SKM-1 treated with dmso at 0.1 percent for 144 hours (cell line): Measurements from ENCODE around the gene MAP2K1.
"Not testable (repeated sequence)": the region's sequence is repeated elsewhere in the genome, so short reads cannot be mapped to it uniquely, and the experiment has no call there.

Experiments
- DNase-seq: peaks from one replicate; lab custom pipeline; 2025; ENCODE audit not compliant: unreplicated experiment; lab: John Stamatoyannopoulos, UW

MAP2K1 gene

DNA sequence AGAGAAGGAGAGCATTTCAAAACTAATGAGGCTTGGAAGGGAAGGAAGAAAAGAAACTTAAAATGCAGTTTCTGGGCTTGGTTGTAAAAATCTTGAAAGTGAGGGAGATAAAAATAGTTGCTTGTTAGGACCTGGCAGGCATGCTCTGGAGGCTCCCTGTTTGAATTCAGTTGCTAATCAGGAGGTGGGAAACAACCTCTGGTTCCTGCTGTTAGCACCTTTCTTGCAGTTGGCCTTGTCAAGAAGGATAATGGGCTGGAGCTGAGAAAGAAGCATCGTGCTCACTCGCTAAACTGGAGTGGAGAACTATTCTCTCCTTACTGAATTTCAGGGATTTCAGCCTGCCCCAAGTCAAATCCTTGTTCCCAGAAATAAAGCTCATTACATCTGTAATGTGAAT is 87.4 kb downstream of the MAP2K1 start:
- no peak for DNase-seq

DNA sequence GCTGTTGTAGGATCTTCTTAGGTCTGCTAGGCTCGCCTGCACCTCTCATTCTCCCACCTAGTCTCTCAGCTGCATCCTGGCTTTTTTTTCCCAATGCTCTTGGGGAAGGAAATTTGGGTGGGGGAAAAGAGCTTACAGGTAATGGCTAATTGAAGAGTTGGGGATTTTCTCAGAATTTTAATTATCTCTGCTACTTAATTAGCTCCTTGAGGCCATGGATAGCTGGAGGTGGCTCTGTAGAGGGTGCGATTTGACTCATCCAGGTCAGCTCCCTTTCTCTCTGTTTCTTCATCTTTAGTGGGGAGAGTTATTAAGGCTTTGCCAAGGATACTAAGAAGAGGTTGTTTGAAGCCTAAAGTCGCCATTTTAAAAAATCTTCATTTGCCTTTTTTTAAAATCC is 88.3 kb downstream of the MAP2K1 start:
- no peak for DNase-seq

DNA sequence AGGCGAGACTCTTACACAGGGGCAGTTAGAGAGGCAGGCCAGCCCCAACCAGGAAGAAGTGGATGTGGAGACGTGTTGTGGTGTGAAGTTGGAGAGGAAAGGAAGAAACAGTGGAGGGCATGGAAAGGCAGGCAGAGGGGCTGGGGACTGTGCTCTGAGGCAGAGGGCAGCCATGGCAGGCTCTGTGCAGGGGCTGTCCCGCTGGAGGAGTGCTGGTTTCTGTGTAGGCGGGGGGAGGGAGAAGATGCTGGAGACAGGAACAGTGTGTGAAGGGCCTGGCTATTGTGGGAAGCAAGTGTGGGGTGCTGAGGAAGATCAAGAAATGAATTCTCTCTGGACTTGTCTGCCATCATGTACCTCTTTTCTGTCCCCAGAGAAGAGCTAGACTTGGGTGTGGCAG is 89.8 kb downstream of the MAP2K1 start:
- DNase-seq: no peak

DNA sequence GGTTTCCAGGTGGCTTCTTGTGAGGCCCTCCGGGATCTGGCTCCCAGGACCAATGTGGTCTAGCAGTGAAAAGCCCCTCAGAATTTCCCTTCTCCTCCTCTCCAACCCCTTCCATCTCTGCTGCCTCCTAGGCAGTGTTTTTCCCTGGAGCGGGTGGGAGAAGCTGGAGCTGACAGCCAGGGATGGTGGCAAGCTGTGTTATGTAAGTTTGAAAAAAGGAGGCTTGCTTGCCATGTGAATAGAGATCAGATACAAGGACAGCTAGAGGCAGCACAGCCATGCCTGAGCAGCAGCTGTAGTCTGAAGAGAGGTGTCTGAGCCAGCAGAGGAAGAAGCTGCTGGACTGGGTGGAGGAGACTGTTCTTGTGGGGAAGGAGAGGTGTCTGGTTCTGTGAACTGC is 90.3 kb downstream of the MAP2K1 start:
- no peak for DNase-seq

DNA sequence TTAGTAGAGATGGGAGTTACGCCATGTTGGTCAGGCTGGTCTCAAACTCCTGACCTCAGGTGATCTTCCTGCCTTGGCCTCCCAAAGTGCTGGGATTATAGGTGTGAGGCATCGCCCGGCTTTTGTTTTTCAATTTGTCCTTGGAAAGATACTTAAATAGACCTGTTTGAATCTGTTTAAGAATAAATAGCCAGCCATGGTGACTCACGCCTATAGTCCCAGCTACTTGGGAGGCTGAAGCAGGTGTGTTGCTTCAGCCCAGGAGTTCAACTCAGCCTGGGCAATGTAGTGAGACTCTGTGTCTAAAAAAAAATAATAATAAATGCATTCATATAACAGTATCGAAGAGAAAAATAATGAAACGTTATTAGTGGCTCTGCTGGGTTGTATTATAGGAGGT is 93.6 kb downstream of the MAP2K1 start:
- no peak for DNase-seq

DNA sequence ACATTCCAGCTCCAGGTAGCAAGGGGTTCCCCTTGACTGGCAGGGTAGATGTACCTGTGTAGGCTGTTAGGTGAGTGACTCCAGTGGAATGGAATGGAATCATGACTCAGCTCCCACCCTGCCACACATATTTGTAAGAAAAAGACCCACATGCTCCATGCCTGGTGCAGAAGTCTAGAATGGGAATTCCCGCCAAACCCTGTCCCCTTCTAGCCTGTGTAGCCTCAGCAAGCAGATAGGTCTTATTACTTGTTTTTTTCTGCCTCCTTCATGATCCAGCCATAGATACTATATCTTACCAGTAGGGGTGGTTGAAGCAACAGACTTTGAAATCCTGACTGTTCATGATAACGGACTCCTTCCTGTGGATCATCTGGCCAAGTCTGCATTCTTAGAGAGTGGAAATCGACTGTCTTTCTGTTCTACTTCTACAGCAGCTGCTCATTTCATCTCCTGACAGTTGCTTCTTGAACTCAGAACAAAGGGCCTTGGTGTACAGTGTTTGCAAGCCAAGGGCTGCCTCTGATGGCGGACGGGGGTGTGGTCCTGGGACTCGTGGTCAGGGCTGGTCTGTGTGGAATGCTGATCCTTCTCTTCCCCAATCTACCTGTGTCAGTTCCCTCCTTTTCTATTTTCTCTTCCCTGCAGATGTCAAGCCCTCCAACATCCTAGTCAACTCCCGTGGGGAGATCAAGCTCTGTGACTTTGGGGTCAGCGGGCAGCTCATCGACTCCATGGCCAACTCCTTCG is 94.6 kb downstream of the MAP2K1 start:
- no peak for DNase-seq

DNA sequence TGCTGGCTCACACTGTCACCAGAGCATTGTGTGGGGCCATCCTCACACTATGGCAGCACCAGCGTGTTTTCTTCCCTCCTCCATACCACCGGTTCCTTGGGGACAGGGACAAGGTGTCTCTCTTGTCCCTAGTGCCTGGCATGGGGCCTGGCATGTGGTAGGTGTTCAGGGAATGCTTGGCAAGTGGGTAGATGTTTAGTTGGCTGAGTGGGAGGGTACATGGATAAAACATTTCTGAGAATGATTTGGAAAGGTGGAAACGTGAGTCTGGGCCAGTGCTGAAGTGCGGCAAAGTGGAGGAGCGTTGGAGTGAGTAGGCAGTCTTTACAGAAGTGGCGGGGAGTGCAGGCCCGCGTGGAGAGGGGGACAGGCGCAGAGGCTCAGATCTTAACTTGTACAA is 95.8 kb downstream of the MAP2K1 start:
- DNase-seq: no peak

DNA sequence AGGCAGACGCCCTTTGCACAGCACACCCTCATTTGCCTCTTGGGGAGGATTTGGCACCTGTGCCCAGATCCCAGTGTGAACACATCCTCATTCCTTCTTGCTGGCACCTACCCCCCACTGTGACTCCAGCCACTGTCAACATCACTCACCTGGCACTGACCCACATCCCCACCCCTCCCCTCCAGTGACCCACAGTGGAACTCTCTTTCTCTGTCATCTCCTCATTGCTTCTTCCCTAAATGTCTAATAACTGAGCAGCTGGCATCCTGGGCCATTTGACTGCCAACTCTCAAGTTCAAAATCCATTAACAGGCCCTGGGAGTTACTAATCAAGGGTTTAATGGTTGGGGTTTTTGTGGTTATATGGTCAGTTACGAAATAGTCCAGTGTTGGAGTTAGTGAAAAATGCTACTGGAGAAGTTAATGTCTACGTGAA is 96.4 kb downstream of the MAP2K1 start:
- peak; percentile 29 for DNase-seq

DNA sequence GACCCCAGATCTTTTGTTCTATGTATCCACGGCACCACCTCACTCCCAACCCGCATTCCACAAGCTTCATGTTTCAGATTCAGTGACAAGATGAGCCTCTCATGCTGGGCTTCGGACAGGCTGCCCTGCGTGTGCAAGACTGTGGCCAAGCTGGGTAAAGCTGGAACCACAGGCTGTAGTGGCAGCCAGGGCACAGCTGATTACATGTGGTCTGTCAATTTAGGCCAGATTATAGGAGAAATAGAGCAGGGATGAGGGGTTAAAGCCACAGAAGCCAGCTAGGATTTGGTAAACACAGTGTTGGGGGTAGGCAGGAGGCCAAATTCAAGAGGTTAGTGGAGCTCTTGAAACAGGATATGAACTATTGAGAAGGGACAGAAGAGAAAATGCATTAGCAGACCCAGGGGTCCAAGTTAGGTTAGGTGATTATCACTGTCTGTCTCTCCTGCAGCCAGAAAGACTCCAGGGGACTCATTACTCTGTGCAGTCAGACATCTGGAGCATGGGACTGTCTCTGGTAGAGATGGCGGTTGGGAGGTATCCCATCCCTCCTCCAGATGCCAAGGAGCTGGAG is 97.9 kb downstream of the MAP2K1 start:
- DNase-seq: no peak

DNA sequence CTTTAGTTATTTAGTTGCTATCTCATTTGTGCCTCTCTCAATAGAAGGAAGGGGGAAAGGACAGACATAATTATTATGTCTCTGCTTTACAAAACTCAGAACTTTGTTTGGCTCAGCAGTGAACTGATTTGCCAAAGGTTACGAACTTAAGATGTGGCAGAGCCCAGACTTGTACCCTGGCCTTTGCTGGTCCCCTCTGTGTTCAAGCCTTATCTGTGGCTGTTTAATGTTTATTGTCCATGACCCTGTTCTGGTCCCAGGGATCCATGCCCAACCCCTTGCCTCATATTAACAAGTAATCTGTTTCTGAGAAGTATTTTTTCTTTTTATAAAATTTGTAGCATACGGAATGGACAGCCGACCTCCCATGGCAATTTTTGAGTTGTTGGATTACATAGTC is 100.2 kb downstream of the MAP2K1 start:
- DNase-seq: no peak

DNA sequence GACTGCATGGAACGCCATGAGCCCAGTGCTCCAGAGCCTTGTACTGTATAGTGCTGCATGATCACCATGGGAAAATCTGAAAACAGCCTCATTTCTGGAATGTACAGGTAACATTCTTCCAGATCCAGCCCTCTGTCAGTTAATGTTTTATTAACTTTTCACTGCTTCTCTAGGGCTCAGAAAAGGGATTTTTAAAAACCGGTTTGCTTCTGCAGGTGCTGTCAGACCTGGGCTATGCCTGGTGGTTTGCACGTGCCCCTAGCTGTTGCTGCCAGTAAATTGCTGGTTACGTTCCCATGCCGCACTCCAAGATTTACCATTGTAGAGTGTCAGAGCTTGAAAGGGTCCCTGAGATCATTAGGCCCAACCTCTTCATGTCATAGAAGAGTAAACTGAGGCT is 101.8 kb downstream of the MAP2K1 start:
- DNase-seq: no peak

DNA sequence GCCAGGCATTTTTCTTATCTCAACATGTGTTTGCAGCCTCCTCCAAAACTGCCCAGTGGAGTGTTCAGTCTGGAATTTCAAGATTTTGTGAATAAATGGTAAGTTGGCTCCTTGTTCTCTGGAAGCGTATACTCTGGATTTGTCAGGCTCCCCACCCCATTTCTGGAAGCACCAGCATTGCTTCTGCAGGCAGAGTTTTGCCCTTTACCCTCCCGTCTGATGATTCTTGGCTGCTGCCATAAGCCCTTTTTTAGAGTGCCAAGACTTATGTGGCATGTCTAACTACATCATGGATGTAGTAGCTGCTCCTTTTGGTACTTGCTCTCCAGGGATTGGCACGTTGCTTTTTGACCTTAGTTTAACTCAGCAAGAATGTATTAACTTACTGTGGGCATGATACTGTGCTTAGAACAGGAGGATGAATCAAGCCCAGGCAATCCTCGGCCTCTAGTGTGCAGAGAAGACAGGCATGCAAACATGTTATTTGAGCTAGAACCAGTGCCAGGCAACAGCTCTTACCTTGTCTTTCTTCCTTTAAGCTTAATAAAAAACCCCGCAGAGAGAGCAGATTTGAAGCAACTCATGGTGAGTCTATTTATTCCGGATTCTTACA is 102.6 kb downstream of the MAP2K1 start:
- no peak for DNase-seq

DNA sequence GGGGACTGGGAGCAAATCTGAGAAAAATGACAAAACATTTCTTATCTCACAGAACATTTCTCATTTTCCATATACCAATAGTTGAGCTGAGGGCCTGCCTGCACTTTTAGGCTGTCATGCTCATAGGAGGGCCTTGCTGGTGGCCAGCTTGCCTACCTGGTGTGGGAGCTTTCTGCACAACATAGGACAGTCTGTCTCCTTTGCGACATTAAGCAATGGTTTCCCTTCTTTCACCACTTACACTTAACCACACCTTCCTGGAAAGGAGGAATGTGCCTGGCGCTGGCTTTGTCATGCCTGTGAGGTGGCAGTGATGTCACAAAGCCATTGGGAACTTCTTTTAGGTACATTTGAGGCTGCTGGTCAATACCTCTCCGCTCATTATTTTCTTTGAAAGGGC is 105.1 kb downstream of the MAP2K1 start:
- DNase-seq: no peak

DNA sequence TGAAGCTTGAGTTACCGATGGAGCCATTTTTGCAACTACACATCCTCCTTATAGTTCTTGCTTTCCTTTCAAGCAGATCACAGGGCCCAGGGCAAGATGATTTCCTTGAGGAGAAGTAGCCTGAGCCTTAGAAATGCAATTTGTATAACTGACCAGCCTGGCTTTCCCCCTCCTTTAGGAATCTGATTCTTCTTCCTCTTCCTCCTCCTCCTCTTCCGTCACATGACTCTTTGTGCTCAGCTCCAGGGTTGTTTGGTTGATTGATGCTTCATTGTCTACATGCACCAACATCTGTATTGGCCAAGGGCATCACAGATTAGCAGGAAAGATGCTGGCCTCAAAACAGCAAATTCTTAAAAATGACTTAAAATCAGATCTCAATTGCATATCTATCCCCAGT is 107.5 kb downstream of the MAP2K1 start:
- DNase-seq: no peak

DNA sequence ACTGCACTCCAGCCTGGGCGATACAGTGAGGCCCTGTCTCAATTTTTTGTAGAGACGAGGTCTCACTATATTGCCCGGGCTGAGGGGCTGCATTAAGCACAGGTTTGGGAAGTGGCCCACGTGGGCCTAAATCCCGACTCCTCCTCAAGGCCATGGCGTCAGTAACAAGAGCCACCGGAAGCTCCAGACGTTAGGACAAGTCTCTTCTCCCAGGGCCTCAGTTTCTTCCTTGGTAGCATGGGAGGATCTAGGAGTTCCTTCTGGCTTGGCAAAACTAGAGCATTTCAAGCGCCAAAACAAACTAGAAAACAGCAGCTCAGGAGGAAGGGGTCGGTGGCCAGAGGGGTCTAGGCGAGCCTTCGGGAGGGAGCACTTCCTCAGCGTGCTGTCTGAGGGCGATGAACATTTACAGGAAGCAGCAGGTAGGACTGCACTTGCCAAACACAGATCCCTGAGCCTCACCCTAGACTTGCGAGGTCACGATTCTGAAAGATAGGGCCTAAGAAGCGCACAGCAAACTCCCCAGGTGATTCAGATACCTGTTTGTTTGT is 110.3 kb downstream of the MAP2K1 start:
- DNase-seq: peak; percentile 52

DNA sequence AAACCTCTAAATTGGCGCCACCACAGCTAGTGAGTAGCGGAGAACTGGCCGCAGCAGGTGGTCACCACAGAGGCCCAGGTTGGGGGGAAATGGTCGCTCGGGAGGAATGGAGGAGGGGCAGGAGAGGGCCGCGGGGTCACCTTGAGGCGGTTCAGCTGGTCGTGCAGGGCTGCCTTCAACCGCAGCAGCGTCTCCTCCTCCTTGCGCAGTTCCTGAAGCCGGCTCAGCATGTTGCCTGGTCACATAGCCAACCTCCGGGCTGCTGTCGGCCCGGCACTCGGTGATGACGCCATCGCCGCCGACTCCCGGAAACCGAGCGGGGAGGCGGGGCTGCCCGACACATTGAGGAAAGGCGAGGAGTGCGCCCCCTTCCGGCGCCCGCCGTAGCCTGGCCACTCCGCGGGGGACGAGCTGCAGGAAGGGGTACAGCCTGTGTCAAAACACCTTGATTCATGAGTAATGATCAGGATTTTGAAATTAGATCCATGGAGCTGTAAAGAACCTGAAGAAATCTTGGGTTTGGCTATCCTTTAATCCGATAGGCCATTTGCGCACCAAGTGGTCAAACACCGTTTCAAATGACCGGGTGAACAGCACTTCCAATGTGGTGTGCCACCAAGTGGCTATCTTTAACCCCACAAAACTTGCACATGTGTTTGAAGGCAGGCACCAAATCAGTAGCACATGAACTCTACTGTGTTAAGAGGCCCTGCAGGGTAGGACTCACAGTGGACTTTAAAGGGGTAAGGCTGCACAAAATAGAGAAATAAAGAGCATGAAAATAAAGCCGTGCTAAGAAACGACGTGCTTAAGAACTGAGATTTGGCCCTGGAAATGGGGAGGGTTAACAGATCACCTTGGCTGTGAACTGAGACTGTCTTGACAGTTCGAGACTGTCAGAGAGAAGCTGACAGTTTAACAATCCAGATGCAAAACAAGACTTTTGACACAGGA is 111.1 kb downstream of the MAP2K1 start, which contains the start of gene SNAPC5:
Gene SNAPC5 (minus strand): TSS at position 261 of the 954 bp plus-strand sequence. CDS start 31 bp downstream, at position 230.
- DNase-seq: peak; percentile 93

DNA sequence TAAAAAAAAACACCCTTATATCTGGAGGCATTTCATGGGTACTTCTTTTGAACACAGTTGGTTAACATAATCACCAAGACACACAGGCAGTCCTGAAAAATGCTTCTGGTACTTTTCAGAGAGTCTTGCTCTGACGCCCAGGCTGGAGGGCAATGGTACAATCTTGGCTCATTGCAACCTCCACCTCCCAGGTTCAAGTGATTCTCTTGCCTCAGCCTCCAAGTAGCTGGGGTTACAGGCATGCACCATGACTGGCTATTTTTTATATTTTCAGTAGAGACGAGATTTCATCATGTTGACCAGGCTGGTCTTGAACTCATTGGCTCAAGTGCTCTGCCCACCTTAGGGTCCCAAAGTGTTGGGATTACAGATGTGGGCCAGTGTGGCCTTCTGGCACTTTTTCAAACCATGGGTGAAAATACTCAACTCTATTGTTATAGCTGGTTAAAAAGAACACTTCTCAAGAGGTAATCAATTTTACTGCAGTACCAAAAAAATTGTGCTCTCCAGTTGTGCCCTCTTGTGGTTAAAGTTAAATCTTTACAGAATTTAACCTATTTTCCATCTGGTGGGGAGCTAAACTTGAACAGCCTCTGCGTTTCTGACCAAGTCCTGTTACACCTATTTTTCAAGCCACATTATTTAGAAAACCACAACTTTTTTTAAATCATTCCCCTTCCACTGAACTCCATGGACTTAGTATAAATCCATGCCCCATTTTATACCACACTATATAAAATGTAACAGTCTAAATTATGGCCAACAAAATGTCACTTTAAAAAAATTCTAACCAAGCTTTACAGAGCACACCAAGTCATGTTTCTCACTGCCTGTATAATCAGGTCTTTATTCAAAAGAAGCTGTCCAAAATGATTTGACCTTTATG is 112.0 kb downstream of the MAP2K1 start:
- peak; percentile 19 for DNase-seq

DNA sequence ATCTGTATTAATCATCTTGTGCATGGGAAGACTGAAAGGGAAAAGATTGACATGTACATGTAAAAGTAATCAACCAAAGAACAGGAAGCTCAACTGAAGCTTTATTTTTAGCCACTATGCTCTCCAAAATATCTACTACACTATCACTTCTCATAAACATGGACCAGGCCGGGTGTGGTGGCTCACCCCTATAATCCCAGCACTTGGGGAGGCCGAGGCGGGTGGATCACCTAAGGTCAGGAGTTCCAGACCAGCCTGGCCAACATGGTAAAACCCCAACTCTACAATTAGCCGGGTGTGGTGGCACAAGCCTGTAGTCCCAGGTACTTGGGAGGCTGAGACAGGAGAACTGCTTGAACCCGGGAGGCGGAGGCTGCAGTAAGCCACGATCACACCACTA is 113.6 kb downstream of the MAP2K1 start:
- not testable (repeated sequence) for DNase-seq

DNA sequence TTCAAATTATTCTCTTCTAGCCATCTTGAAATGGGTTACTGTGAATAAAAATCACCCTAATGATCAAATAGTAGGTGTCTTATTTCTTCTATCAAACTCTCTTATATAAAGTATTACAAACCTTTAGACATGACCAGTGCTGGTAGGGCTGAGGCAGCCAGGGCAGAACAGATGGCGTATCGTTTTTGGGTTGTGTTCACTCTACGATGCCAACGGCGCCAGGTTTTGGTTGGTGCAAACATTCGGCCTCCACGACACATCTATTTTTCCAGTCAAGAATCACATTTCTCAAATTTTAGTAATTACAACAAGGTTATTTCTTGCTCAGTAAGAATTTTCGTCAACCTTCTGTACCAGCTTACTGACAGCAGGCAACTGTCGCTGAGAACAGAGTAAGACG is 115.8 kb downstream of the MAP2K1 start:
- no peak for DNase-seq
